ENCODE measurements around the gene BRAT1.
A peak's percentile ranks its signal among the peaks of the same experiment; 100 is the strongest.

The BRAT1 gene

GRCh38 chr7:2525658-2526630, 29.4 kb downstream of the BRAT1 start:
- DNase-seq (ENCODE audit: low read depth in 2 of 3, low spot score in 2 of 3) = no peak

DNA sequence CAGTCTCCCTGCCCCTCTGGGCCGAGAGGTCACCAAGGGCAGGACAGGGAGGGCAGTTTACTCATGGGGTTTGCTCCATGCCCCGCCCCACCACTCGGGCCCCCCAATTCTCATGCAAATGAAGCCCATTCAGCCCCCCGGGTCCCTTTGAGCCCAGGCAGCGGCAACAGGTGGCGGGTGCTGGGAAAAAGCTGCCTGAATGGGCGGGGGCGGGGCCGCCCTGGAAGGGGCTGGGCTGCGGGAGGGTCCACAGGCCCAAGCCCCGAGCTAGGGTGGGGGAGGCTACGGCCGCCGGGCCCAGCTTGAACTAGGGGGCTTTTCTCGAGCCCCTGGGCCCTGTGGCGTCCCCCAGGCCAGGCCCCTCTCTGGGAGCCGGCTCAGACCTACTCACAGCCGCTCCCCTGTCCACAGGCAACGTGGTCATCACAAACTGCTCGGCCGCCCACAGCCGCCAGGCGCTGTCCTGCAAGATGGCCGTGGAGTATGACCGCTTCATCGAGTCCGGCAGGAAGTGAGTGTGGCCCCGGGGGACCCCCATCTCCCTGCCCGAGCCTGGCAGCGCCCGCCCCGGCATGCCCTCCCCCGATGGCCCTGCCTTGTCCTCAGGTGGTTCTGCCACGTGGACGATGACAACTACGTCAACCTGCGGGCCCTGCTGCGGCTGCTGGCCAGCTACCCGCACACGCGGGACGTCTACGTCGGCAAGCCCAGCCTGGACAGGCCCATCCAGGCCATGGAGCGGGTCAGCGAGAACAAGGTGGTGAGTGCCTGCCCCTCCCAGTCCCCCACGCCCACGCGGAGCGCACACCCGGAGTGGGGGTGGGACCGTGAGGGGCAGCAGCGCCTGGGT, 30.3 kb downstream of the BRAT1 start:
- no peak for DNase-seq (ENCODE audit: low read depth in 2 of 3, low spot score in 2 of 3)

GRCh38 chr7:2523941-2524807, 31.1 kb downstream of the BRAT1 start:
- no peak for DNase-seq (ENCODE audit: low read depth in 2 of 3, low spot score in 2 of 3)

- no peak for DNase-seq (ENCODE audit: low read depth in 2 of 3, low spot score in 2 of 3)
Measured at GRCh38 chr7:2523461-2523936, 31.8 kb downstream of the BRAT1 start.

DNA sequence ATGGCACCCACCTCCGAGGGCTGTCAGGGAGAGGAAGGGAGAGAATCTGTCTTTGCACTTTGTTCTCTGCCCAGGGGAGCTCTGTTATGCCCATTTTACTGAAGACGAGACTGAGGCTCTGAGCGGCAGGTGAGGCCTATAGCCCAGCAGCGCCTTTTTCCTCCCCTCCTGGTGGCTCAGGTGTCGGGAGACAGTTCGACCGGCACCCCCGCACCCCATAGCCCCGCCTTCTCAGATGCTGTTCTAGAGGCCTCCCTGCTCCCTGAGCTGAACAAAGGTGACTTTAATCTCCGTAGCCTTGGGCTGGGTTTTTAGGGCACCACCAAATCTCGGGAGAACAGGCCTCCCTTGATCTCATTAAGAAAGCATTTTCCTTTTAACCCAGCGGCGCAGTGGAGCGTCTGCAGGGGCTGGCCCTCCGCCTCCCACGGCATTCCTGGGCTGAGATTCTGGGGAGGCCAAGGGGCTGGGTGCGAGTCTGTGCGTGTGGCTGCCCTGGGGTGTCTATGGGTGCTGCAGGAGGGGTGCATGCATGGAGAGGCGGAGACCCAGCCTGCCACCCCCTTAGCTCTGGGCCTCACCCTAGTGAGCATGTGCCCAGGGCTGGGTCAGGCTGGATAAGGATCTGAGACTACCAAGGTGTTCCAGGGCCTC, 32.4 kb downstream of the BRAT1 start:
- no peak for DNase-seq (ENCODE audit: low read depth in 2 of 3, low spot score in 2 of 3)

- peak in 1 of 3 experiments; percentile 58 for DNase-seq (ENCODE audit: low read depth in 2 of 3, low spot score in 2 of 3)
Measured at GRCh38 chr7:2521952-2522591, 33.3 kb downstream of the BRAT1 start.

DNA sequence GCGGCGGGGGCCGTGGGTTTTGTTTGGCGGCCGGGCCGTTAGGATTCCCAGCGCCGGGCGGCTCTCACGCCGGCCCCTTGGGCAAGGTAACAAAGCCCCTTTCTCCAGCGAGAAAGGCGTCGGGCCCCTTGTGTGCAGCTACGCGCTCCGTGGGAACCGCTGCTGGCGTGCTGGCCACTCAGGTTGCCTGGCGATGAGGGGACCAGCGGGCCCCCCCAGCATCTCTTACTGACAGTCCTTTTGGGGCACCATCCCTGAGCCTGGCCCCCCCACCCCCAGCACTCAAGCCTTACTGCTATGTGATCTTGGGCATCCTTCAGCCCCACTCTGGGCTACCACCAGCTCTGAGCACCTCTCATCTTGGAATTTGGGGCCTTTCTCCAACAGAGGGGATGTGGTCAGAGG, 34.0 kb downstream of the BRAT1 start:
- DNase-seq (ENCODE audit: low read depth in 2 of 3, low spot score in 2 of 3) = no peak

- DNase-seq (ENCODE audit: low read depth in 2 of 3, low spot score in 2 of 3) = no peak
Measured at GRCh38 chr7:2520761-2521290, 34.5 kb downstream of the BRAT1 start.

DNA sequence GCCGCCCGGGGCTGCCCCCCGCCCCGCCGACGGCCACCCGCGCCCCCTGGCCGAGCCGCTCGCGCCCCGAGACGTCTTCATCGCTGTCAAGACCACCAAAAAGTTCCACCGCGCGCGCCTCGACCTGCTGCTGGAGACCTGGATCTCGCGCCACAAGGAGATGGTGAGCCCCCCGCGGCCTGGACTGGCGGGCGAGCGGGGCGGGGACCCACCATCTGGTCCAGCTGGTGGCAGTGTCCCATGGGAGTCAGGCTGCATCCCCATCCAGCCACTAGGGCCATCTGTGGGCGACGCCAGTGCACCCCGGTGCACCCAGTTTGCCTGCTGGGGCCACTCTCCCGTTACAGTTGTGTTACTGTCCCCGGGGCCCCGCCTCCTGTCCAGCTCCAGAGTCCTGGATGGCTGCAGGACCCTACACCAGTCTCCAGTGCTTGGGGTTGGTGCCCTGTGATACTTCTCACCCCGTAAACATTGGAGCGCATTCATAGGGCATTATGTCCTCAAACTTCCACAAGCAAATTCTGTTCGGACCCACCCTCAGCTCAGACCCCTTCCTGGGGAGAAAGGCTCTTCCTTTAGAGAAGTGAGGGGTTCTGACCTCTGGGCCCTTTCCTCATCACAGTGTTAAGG, 35.1 kb downstream of the BRAT1 start:
- DNase-seq (ENCODE audit: low read depth in 2 of 3, low spot score in 2 of 3) = no peak

DNA sequence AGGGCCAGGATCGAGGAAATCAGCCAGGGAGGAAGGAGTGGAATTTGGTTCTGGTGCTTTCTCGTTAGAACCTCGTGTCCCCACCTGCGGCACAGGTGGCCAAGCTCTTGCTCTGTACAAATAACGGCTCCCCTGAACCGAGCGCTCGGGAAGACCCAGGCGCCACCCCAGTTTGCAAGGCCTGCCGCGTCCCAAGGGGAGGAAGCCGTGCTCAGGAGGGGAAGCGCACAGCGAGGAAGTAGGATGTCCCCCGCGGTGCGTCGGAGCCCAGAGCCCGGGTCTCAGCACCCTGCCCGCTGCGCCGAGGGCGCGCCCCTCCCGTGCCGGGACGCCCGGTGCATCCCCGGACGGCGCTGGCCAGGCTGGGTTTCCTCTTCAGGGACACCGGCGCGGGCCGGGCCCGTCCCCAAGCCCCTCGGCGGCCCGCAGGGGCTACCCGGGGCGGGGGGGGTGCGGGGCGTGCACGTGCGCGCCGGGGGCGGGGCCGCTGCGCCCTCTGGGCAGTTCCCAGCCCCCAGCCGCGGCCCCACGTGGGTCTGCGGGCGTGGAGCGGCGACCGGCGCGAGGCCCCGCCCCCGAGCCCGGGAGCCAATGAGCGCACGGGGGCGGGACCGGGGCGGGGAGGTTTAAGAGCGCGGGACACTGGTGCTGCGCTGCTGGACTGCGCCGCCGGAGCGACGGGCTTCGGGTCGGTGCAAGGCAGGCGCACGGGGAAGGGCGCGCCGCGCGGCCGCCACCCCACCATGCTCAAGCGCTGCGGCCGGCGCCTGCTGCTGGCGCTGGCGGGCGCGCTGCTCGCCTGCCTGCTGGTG, 36.0 kb downstream of the BRAT1 start, which contains the start of gene LFNG:
Gene LFNG, plus strand, starts transcription at position 656 of the 812 bp plus-strand sequence. Its CDS starts 88 bp downstream, at position 744.
- DNase-seq (ENCODE audit: low read depth in 2 of 3, low spot score in 2 of 3) = peak in 2 of 3 experiments; percentile 79 to 81

DNA sequence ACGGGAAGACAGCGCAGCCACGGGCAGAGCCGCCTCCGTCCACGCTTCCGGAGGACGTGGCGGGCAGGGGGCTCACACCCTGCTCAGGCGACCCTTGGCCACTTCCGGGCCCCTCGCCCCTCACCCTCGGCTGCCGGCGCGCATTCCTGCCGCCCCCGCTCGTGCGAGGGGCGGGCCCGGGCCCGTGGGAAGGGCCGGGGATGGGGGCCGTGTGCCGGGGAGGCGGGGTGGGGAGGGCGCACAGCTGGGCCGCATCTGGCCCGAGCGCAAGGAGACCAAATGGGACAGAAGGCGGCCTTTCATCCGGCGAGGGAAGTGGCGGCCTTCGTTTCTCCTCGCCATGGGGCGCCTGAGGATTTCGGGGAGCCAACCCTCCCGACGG, 36.6 kb downstream of the BRAT1 start:
- no peak for DNase-seq (ENCODE audit: low read depth in 2 of 3, low spot score in 2 of 3)

DNA sequence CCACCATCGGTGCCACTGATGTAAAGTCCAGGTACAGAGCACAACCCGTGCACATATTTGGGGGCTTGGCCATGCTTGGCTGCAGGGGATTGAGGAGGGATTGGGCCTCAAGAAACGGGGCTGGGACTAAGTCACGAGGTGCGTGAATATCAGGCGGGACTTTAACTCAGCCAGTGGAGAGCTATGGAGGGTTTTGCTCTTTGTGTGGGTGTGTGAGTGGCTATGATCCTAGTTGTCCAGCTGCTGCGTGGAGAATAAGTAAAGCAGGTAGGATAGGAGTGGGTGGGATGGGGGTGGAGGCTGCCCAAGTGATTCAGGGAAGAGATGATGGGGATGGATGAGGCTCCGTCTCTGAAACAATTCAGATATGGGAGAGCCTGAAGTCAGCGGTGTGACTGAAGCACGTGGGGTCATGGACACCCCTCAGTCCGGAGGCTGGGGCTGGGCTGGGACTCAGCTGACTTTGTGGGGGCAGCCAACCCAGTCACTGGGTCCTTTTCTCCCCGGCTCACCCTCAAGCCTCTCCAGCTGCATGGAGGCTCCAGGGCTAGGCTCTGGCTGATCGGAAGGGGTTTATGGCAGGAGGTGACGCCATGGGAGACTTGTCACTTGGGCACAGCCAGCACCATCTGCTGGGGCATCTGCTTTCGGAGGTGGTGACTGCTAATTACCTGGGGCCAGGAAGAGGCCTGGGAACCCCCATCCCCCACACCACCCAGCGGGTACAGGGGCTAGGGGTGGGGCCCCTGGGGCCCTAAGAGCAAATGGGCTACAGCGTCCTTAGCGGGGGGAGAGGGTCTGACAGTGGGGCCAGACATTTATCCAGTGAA, 37.4 kb downstream of the BRAT1 start:
- DNase-seq (ENCODE audit: low read depth in 2 of 3, low spot score in 2 of 3) = no peak

GRCh38 chr7:2517026-2517425, 38.3 kb downstream of the BRAT1 start:
- no peak for DNase-seq (ENCODE audit: low read depth in 2 of 3, low spot score in 2 of 3)

DNA sequence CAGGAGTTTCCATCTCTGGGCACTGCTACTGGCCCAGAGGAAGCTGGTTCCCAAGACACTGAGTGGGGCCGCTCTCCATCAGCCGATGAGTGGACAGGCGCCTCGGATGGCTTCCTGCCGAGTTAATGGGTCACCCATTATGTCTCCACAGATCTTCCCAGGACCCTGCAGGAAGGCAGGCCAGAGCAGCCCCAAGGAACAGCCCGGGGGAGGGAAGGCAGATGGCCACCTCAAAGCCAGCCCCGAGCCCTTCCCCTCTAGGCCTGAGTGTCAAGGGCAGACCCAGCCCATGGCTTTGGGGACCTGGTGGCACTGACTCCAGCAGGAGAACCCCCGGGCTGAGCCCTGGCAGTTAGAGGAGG, 39.1 kb downstream of the BRAT1 start:
- DNase-seq (ENCODE audit: low read depth in 2 of 3, low spot score in 2 of 3) = no peak

- no peak for DNase-seq (ENCODE audit: low read depth in 2 of 3, low spot score in 2 of 3)
Measured at GRCh38 chr7:2515424-2516193, 39.7 kb downstream of the BRAT1 start.
